Caco-2 (cell line): ENCODE data around the gene PSKH1. TPM values are rescaled to one million over a fixed set of nuclear protein-coding genes. Genes with fewer than 3 reads are reported as not detected.
A peak's percentile ranks its signal among the peaks of the same experiment; 100 is the strongest.

ENCODE experiments used
- BruUV-seq: library from RNA; stranded (reverse); fragments of 400-500 nt; replicated peaks from 2 replicates; lab custom pipeline; 2021; lab: Mats Ljungman, UMichigan
- CTCF ChIA-PET: fragments of 300-600 bp; sonication (Branson Sonifier 250); formaldehyde crosslinking; loops from one replicate; lab custom pipeline; 2022; ENCODE audit warnings: antibody characterized with exemption; lab: Charles Lee
- POLR2A ChIA-PET: fragments of 300-600 bp; sonication (Branson Sonifier 250); formaldehyde crosslinking; loops from one replicate; lab custom pipeline; 2022; ENCODE audit warnings: antibody characterized with exemption; lab: Charles Lee
- DNase-seq, 2 experiments: peaks; one replicate each; pipeline versions ENCODE4 v3.0.0 to v3.0.0-alpha.2; 2020 to 2022
- H3K27me3 ChIP-seq: replicated peaks from 2 replicates; pipeline ENCODE4 v1.6.0; 2011; ENCODE audit warnings: low read length; ENCODE audit not compliant: control insufficient read depth, insufficient read depth
- H3K36me3 ChIP-seq: 2 replicates; pipeline ENCODE4 v1.5.1; 2011; ENCODE audit warnings: low read length; ENCODE audit not compliant: control insufficient read depth, insufficient read depth
- H3K4me1 ChIP-seq: fragments of 250-450 bp; sonication (Bioruptor Pico); 2 replicates; pipeline ENCODE4 v1.5.1; 2020; ENCODE audit warnings: mild to moderate bottlenecking
- H3K4me3 ChIP-seq: 2 replicates; pipeline ENCODE4 v1.5.1; 2011; ENCODE audit warnings: low read depth, mild to moderate bottlenecking, control low read depth, low read length
- H3K9me3 ChIP-seq: fragments of 250-450 bp; sonication (Bioruptor Pico); 2 replicates; pipeline ENCODE4 v1.5.1; 2020; ENCODE audit warnings: mild to moderate bottlenecking, moderate library complexity
- H3K27ac Mint-ChIP-seq: one replicate; pipeline ENCODE4 v1.8.0; 2022; ENCODE audit warnings: mixed read lengths; ENCODE audit not compliant: unreplicated experiment
- H3K27me3 Mint-ChIP-seq: one replicate; pipeline ENCODE4 v1.8.0; 2022; ENCODE audit warnings: mixed read lengths; ENCODE audit not compliant: insufficient read depth, unreplicated experiment
- H3K36me3 Mint-ChIP-seq: one replicate; pipeline ENCODE4 v1.8.0; 2022; ENCODE audit warnings: mild to moderate bottlenecking, mixed read lengths; ENCODE audit not compliant: insufficient read depth, unreplicated experiment
- H3K4me1 Mint-ChIP-seq: one replicate; pipeline ENCODE4 v1.8.0; 2022; ENCODE audit warnings: low read depth, mixed read lengths; ENCODE audit not compliant: unreplicated experiment
- H3K4me3 Mint-ChIP-seq: one replicate; pipeline ENCODE4 v1.8.0; 2022; ENCODE audit warnings: mild to moderate bottlenecking, moderate library complexity, mixed read lengths; ENCODE audit not compliant: unreplicated experiment
- H3K9me3 Mint-ChIP-seq: one replicate; pipeline ENCODE4 v1.8.0; 2022; ENCODE audit warnings: mixed read lengths; ENCODE audit not compliant: unreplicated experiment
- CTCF ChIP-seq, 2 experiments: fragments of 200-600 bp in 1 of 2; IDR thresholded peaks; 1 replicate in 1 of 2; 2 replicates in 1 of 2; pipeline versions ENCODE4 v1.5.1 to v1.8.0; 2011 to 2022; ENCODE audit warnings: antibody characterized with exemption in 1 of 2, control low read depth in 1 of 2, inconsistent platforms in 1 of 2, low read depth in 1 of 2, low read length in 1 of 2, mild to moderate bottlenecking in 1 of 2, moderate library complexity in 1 of 2; ENCODE audit not compliant: insufficient read depth in 1 of 2, severe bottlenecking in 1 of 2, unreplicated experiment in 1 of 2
- intact Hi-C: fragments of 100-400 bp; cut with micrococcal nuclease; formaldehyde crosslinking; loops from one replicate; pipeline ENCODE4 v1.10.0; 2022; ENCODE audit not compliant: unreplicated experiment
- total RNA-seq: library from RNA; stranded (reverse); gene quantifications from 2 replicates; pipeline ENCODE4 v1.2.3, GENCODE V29; 2022

PSKH1 gene
- total RNA-seq, 1 experiment from 2014 or later = 41.3 TPM

GRCh38 chr16:67884684-67885083, 8.4 kb upstream of the PSKH1 start, which contains the start of gene NRN1L:
Gene NRN1L (plus strand): TSS chr16:67884885. CDS start chr16:67884904, 19 bp downstream.
- H3K9me3 Mint-ChIP-seq = no peaks in the 10 kb centered on the region
- peaks cover 43% of the 10 kb centered on the region for H3K4me1 ChIP-seq
- peak; percentile 47 to 56 for DNase-seq
- peak within 1 kb of the TSS; percentile 61 for H3K4me3 Mint-ChIP-seq
- ChIA-PET CTCF (interaction anchor here (0.9 to 5.0 kb wide), 5 partner anchors 11 to 69 kb away, joined by 3 to 47 read pairs (median 8); partner anchors contain the start of genes EDC4 and PSMB10), POLR2A (no interaction called here)
- peaks cover 37% of the 10 kb centered on the region for H3K4me1 Mint-ChIP-seq
- no peak for TF ChIP-seq CTCF (IDR thresholded peaks at IDR 0.05; ENCODE audit: insufficient read depth in 1 of 2, low read depth in 1 of 2, low read length in 1 of 2, severe bottlenecking in 1 of 2, unreplicated experiment in 1 of 2)
- H3K4me3 ChIP-seq = no peak within 1 kb of the TSS
- peak within 1 kb of the TSS; percentile 96 for H3K27ac Mint-ChIP-seq
- H3K36me3 Mint-ChIP-seq = peaks cover 57% of the 10 kb centered on the region
- H3K27me3 ChIP-seq = no peaks in the 10 kb centered on the region
- H3K36me3 ChIP-seq = peaks cover 8% of the 10 kb centered on the region
- no TSS peak for BruUV-seq
- intact Hi-C loops = no loop called here
- no peaks in the 10 kb centered on the region for H3K9me3 ChIP-seq
- H3K27me3 Mint-ChIP-seq = no peaks in the 10 kb centered on the region

GRCh38 chr16:67885545-67885944, 7.5 kb upstream of the PSKH1 start:
- Mint-ChIP-seq H3K9me3 (no peaks in the 10 kb centered on the region), H3K27me3 (no peaks in the 10 kb centered on the region), H3K4me1 (peaks cover 31% of the 10 kb centered on the region), H3K36me3 (peaks cover 57% of the 10 kb centered on the region), H3K4me3 (no peak overlapping the region), H3K27ac (peak overlapping the region; percentile 7)
- no TSS peak for BruUV-seq
- peaks cover 8% of the 10 kb centered on the region for H3K36me3 ChIP-seq
- intact Hi-C loops = no loop called here
- no peak overlapping the region for H3K4me3 ChIP-seq
- peaks cover 46% of the 10 kb centered on the region for H3K4me1 ChIP-seq
- CTCF ChIA-PET = interaction anchor here (0.6 to 5.0 kb wide), 4 partner anchors 50 to 212 kb away, joined by 3 to 47 read pairs (median 4); partner anchors contain the start of gene PSMB10
- TF ChIP-seq CTCF (IDR thresholded peaks at IDR 0.05; ENCODE audit: insufficient read depth in 1 of 2, low read depth in 1 of 2, low read length in 1 of 2, severe bottlenecking in 1 of 2, unreplicated experiment in 1 of 2) = no peak
- DNase-seq = no peak
- POLR2A ChIA-PET = no interaction called here
- H3K27me3 ChIP-seq = no peaks in the 10 kb centered on the region
- H3K9me3 ChIP-seq = no peaks in the 10 kb centered on the region

GRCh38 chr16:67885976-67886375, 7.1 kb upstream of the PSKH1 start:
- no peaks in the 10 kb centered on the region for H3K9me3 ChIP-seq
- H3K36me3 ChIP-seq = peaks cover 6% of the 10 kb centered on the region
- DNase-seq = no peak
- H3K4me1 ChIP-seq = peaks cover 49% of the 10 kb centered on the region
- BruUV-seq = no TSS peak
- no peaks in the 10 kb centered on the region for H3K27me3 ChIP-seq
- Mint-ChIP-seq H3K36me3 (peaks cover 56% of the 10 kb centered on the region), H3K4me1 (peaks cover 31% of the 10 kb centered on the region), H3K4me3 (no peak overlapping the region), H3K27ac (peak overlapping the region; percentile 7), H3K27me3 (no peaks in the 10 kb centered on the region), H3K9me3 (no peaks in the 10 kb centered on the region)
- no peak overlapping the region for H3K4me3 ChIP-seq
- ChIA-PET CTCF (interaction anchor here (0.6 to 5.0 kb wide), 5 partner anchors 13 to 213 kb away, joined by 3 to 47 read pairs (median 4); partner anchors contain the start of genes EDC4 and PSMB10), POLR2A (no interaction called here)
- no peak for TF ChIP-seq CTCF (IDR thresholded peaks at IDR 0.05; ENCODE audit: insufficient read depth in 1 of 2, low read depth in 1 of 2, low read length in 1 of 2, severe bottlenecking in 1 of 2, unreplicated experiment in 1 of 2)
- intact Hi-C loops = no loop called here
